Epithelial cell of prostate (primary cell): ENCODE measurements around the gene LNX1.

ENCODE experiments used
- DNase-seq: peaks from one replicate; pipeline ENCODE4 v3.0.0-alpha.2; 2011; ENCODE audit warnings: low read depth, low spot score
- H3K27ac ChIP-seq: fragments of 450-650 bp; 2 replicates; pipeline ENCODE4 v1.5.1; 2017; ENCODE audit warnings: mild to moderate bottlenecking

Gene LNX1

GRCh38 chr4:53505947-53506346, 85.3 kb downstream of the LNX1 start:
- H3K27ac ChIP-seq: no peak overlapping the region
- DNase-seq: no peak

DNA sequence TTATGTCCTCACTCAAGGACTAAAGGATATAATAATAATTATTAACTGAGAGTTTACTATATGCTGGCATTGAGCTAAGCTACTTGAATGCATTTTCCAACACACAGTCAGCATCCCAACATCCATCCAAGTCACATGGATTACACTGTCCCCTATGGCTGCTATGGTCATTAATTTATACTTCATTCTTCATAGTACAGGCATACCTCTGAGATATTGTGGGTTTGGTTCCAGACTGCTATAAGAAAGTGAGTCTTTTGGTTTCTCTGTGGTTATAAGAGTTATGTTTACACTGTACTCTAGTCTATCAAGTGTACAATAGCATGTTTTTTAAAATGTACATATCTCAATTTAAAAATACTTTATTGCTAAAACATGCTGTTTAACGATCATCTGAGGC, 89.2 kb downstream of the LNX1 start:
- H3K27ac ChIP-seq: no peak overlapping the region
- DNase-seq: no peak

DNA sequence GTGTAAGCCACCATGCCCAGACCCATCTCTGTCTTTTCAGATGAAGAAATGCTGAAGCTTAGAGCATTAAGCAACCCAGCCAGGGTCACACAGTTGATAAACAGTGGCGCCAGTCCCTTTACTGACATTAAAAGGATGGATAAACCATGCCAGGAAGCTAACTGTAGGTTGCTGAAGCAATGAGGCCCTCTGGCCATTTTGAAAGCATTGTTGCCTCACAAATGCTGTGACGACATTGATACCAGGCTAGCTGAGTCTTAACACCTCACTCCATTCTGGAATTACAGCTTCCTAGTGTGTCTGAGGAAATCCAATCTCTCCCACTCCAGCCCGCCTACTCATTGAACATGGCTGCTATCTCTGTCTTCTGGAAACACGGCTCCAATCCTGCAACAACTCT, 89.7 kb downstream of the LNX1 start:
- DNase-seq: no peak
- no peak overlapping the region for H3K27ac ChIP-seq

DNA sequence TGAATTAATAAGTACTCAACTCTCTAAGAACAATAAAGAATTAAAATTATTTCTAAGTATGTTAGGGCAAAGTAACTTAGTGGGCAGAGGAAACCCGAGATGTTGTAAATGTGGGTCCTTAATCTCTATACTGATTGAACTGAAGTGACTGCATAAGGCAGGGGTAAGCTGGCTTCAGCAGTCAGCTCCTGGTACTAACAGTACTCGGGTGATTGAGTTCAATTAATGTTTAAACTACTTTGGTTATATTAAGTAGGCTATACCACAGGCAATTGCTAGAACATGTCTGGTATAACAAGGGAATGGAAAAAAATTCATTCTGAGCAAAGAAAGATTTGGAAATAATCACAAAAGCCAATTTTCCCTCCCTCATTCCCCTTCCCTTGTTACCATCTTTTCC, 90.7 kb downstream of the LNX1 start:
- no peak for DNase-seq
- H3K27ac ChIP-seq: no peak overlapping the region

DNA sequence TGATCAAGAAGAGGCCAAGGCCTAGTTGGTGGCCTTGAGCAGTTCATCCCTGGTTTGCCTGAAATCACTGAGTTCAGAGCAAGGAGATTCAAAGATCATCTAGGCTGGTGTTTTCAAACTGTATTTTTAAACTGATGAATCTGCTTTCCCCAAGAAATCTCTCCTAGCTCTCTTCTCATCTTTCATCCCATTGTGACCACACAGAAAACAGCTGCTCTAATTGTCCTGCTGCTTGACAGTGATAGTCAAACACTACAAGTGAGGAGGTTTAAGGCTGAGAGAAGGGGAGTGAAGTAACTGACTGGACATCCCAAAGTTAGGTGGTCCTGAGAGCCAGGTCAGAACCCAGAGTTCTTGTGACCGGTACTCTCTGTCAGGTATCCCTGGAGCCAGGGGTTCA, 91.5 kb downstream of the LNX1 start:
- no peak for DNase-seq
- H3K27ac ChIP-seq: no peak overlapping the region

DNA sequence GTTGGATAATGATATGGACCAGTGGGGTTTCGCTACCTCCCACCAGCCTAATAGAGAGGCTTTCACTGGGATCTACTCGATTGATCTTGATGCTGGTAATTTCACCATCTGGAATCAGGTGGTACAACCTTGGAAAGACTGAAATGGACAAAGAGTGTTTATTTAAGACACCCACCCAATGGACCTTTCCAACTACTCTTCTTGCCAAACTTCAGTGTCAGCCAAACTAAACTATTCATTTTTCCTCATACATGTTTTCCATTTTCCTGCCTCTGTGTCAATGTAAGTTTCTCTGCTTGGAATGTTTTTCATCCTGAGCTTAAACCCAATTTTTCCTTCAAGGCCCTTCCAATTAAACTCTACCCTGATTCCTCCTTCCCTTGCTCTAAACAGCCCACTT, 92.6 kb downstream of the LNX1 start:
- no peak overlapping the region for H3K27ac ChIP-seq
- DNase-seq: no peak

DNA sequence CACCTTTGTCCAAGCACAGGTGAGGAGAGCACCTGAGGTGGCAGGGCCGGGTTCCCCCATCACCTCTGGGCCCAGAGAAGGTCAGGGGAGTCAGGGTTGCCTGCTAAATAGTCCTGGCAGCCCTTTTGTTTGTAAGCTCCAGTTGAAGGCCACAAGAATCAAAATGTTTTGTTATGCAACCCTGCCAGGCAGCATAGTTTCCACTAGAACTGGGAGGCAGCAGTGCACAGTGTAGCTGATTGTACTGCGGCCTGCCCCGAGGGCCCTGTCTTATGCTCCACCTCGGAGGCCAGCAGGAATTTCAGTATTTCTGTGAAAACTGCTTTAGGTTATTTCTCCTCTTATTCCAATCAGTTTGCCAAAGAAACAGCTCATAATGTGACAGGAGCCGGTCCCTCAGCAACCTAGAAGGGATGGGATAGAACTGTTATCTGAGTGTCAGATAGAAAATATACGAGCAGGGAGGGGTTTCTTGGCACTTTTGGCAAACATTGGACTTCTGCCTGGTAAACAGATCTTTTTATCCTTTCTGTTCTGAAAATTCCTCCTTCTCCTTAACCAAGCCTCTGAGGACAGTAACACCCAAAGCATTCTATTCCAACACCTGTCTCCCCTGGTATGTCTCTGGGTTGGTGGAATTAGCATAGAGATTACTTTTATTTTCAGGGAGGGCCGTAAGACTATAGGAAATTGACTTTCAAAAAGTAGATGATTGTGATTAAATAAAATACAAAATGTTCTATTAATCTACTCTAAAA, 93.6 kb downstream of the LNX1 start:
- H3K27ac ChIP-seq: no peak overlapping the region
- DNase-seq: no peak

- no peak for DNase-seq
- no peak overlapping the region for H3K27ac ChIP-seq
These were observed 96.4 kb downstream of the LNX1 start for GRCh38 chr4:53494851-53495250.

DNA sequence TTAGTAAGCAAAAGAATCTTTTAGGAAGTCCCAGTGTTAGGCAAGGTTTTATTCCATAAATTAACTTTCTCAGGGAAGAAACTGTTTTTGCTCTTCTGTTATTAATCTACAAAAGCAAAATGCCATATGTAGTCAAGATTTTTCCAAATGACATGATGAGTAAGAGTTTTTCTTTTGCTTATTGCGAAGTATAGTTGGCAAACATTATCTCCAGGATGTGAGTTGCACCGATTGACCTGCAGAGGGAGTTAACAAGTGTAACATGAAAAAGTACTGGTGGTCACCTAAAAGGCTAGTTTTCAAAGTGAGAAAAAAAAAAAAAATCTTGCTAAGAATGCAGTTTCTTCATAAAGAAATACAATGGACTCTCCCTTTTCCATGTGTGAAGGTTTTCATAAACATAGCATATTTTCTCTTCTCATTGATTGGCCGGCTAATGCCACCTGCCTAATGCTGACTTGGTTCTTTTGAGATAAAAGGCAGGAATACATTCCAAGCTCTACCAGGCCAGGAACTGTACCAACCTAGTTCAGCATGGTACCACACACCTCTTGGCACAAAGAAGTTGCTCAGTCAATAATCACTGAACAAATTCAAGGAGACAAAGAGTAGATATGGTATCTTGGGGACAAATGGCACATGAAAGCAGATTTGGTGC, 100.2 kb downstream of the LNX1 start:
- DNase-seq: no peak
- H3K27ac ChIP-seq: no peak overlapping the region

GRCh38 chr4:53490161-53490956, 100.9 kb downstream of the LNX1 start:
- no peak for DNase-seq
- no peak overlapping the region for H3K27ac ChIP-seq

- H3K27ac ChIP-seq: no peak overlapping the region
- no peak for DNase-seq
These were observed 101.9 kb downstream of the LNX1 start for GRCh38 chr4:53489279-53489889.

GRCh38 chr4:53487766-53488165, 103.5 kb downstream of the LNX1 start:
- no peak overlapping the region for H3K27ac ChIP-seq
- no peak for DNase-seq

DNA sequence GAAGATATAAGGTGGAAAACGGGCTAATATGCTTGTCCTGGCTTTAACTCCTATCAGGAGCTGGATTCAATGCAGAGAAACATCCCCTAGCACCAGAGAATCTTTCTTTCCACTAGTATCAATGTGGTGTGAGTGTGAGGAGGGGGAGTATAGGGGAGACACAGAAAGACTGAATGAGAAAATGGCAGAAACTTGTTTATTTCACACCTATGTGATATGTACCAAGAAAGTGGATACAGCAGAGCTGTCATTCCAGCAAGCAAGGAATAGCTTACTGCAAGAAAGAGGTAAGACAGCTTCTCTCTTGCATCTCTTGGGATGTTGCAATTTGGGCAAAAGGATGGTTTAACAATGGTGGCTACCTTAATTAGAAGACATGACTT, 105.6 kb downstream of the LNX1 start:
- H3K27ac ChIP-seq: no peak overlapping the region
- DNase-seq: no peak

DNA sequence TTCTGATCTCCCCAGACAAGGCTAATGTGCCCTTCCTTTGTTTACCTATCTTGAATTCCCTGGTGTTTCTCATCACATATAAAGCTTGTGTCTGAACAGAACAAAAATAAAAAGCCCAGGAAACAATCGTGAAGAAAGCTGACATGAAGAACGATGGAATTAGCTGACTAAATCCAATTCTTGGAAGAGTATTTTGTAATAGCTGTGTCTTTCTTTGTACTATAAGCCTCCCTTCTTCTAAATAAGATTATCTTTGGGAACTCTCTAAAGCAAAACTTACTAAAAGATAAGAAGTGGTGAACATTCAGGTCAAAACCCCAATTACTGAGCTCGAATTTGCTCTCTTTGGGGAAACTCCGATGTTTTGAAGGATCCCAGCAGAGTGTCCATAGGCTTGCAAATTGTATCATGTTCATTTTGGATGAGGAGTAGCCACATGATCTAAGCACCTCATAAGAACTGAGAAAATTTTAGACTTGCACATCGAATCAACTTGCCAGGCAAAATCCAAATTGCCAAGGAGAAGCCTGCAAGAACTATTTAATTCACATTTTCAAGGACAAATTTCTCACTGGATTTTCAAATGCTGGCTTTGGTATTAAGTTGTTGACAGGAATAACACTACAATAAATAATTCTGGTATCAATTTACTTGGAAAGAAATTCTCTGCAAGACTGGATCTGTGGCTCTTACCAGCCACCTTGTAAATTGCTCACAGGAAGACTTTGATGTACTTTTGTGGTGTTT, 106.2 kb downstream of the LNX1 start:
- no peak for DNase-seq
- no peak overlapping the region for H3K27ac ChIP-seq

GRCh38 chr4:53483250-53483649, 108.0 kb downstream of the LNX1 start:
- no peak overlapping the region for H3K27ac ChIP-seq
- DNase-seq: no peak

DNA sequence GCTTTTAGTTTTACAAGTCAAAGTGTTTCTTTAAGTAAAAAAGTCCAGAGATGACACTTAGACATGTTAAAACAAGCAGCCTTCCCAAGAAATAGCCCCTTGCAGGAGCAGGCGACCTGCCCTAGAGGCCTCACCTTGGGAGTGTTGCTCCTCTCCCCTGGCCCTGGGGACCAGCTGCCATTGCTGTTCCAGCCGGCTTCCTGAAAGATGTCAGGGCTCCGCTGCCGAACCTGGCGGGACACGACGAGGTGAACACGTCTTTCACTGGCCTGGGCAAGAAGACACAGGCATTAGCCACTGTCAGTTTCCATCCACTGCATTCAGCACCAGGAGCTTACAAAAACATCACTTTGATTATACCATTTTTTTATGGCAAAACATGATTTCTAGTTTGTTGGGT, 109.7 kb downstream of the LNX1 start:
- H3K27ac ChIP-seq: no peak overlapping the region
- DNase-seq: no peak

- no peak for DNase-seq
- no peak overlapping the region for H3K27ac ChIP-seq
These were observed 110.4 kb downstream of the LNX1 start for GRCh38 chr4:53480909-53481308.

DNA sequence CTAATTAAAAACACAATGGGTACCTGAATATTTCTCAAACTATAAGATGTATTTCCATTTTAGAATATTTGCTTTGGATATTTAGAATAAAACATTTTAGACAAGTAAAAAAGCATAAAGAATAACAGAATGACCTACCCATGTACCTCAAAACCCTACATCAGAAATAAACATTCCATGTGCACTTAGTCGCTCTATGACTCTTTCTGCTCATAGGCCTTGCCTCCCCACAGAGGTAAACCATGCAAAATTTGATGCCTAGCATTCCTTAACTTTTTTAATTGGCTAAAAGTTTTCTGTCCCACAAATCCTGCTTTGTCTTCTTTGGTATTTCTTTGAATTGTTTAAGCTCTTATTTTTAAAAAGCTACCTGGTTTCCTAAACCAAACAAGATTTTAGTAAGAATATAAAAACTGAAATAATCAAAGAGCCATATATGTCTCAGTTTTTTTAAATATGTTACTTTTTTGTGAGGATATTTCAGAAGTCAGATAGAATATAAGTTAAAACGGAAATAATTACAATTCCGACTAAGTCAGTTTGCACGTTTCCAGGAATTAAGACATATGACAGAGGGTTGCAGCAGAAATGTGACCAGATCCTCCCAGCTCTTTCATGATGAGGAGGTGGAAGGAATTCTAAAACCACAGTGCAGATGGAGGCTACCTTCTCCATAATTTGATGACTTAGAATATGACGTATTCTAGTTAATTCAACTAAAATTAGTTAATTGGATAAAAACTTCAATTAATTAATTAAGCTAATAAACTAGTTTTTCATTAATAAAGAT, 111.4 kb downstream of the LNX1 start:
- no peak for DNase-seq
- H3K27ac ChIP-seq: peak overlapping the region; percentile 74

DNA sequence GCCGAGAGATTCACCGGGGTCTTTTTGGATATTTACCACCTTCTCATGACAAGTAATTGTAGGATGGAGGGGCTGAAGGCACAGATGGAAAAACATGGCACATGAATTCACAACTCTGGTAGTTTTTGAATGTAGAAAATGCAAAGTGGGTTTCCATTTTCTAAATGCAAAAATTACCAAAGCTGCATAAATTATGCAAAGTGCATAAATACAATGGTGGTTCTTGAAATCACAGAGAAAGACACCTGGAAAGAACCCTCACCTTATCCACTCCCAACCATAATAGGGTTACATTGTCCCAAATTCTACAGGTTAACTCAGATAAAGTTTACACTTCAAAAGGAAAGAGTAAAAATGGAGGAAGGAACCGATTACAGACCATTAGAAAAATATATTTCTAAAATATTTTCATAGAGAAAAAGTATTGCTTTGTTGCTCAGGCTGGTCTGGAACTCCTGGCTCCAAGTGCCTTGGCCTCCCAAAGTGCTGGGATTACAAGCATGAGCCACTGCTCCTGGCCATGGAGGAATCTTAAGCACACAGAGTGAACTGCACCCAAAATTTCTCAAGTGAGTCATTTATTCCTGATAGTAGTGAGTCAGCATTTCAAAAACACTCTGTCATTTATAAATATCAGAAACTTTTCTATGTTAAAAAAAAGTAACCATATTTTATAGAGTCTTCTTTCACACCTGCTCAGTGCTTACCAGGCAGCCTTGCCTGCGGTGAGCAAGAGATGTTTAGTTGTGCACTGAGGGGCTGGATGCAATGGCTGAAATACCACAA, 112.4 kb downstream of the LNX1 start:
- DNase-seq: peak; percentile 58
- peak overlapping the region; percentile 74 for H3K27ac ChIP-seq
